Pancreas (tissue), 10 donors: ENCODE data around the gene PIK3CD. TPM values are rescaled to one million over a fixed set of nuclear protein-coding genes. Genes with fewer than 3 reads are reported as not detected.

Source experiments
- ATAC-seq, 4 donors: fragments of 200-7000 bp; cut with Tn5 transposase; one replicate each; pipeline versions ENCODE4 v1.8.0 to v1.9.1; 2020; ENCODE audit warnings: mild to moderate bottlenecking in 4 of 4, moderate library complexity in 4 of 4
- DNase-seq, 6 donors: peaks; one replicate each; pipeline ENCODE4 v3.0.0-alpha.2; 2020
- FAIRE-seq: peaks from 2 replicates; lab custom pipeline; 2012; peaks lifted over from hg19 to GRCh38; lab: Jason Lieb, UNC
- H3K27ac ChIP-seq, 4 donors: fragments of 200-600 bp; sonication (generic); 1 replicate in 3 of 4; 2 replicates in 1 of 4; pipeline versions ENCODE4 v1.5.0 to v1.8.0; 2020
- H3K27me3 ChIP-seq, 4 donors: fragments of 200-600 bp; one replicate each; pipeline ENCODE4 v1.8.0; 2021
- H3K36me3 ChIP-seq, 3 donors: fragments of 200-600 bp; sonication (generic) in 1 of 3; one replicate each; pipeline versions ENCODE4 v1.5.0 to v1.8.0; 2020 to 2021
- H3K4me1 ChIP-seq, 3 donors: fragments of 200-600 bp; one replicate each; pipeline ENCODE4 v1.8.0; 2021
- H3K4me3 ChIP-seq, 4 donors: fragments of 200-600 bp; sonication (generic) in 2 of 4; one replicate each; pipeline versions ENCODE4 v1.5.0 to v1.8.0; 2020 to 2021
- H3K9me3 ChIP-seq, 4 donors: fragments of 200-600 bp; one replicate each; pipeline ENCODE4 v1.8.0; 2021
- CTCF ChIP-seq, 4 donors: fragments of 200-600 bp; sonication (generic) in 3 of 4; IDR thresholded peaks; one replicate each; pipeline versions ENCODE4 v1.5.0 to v1.8.0; 2021; ENCODE audit warnings: antibody characterized with exemption in 4 of 4
- WGBS, 2 donors: extraction: QIAGEN DNeasy Blood & Tissue Kit; methylation state at CpG; one replicate each; pipeline ENCODE4 v1.1.7; 2013; 5-methylcytosine and 5-hydroxymethylcytosine counted together
- intact Hi-C, 3 donors: fragments of 100-400 bp; cut with DNase I; formaldehyde crosslinking; loops; one replicate each; pipeline versions ENCODE4 v1.11.1 to v1.14.2; 2022
- polyA plus RNA-seq, 2 donors: library from polyadenylated mRNA; stranded (reverse); fragments of 200-250 nt; gene quantifications; one replicate each; pipeline ENCODE4 v1.2.3, GENCODE V29; 2013
- total RNA-seq, 6 donors: library from RNA; stranded (reverse); fragmentation: NEBNext Ultra II Directional in 4 of 6; extraction: Animal tissue kit (Norgen Biotek cat#: 25700) in 4 of 6; gene quantifications; one replicate each; pipeline versions ENCODE4 v1.2.1 to v1.2.4, GENCODE V29; 2021 to 2023
- donor health status: healthy with polysubstance abuse.
- donor health status: DM: no; HTN: no; CAD: no; lungs with moderate emphysema.
- donor health status: DM: no; HTN: no; CAD: no.
- donor health status: control.
- donor health status: control.
- donor health status: Bipolar disorder and iron deficiency.
- donor health status: DM: yes; HTN: yes; CAD: no.
- donor health status: DM: no; HTN: no; CAD: no.
- donor health status: DM: no; HTN: no; CAD: no.
- donor health status: DM: yes; HTN: yes; CAD: no.

Gene PIK3CD
- total and polyA plus RNA-seq, 8 donors, result 1.9 to 10.6 (median 2.3) TPM

GRCh38 chr1:9689971-9690381 lies 38.4 kb downstream of the PIK3CD start:
- DNase-seq (peak; percentile 33 to 82 (median 48)), ATAC-seq (peak; percentile 15 to 26 (median 24)), FAIRE-seq (no peak)
- Histone ChIP-seq H3K9me3 (no peaks in the 10 kb centered on the region), H3K4me1 (peaks cover 6 to 12% (median 7%) of the 10 kb centered on the region in 3 donors), H3K27me3 (no peaks in the 10 kb centered on the region), H3K27ac (no peak overlapping the region), H3K36me3 (no peaks in the 10 kb centered on the region), H3K4me3 (peak overlapping the region; percentile 35 to 76 (median 51))
- intact Hi-C loops, result no loop called here
- 6 to 8% methylated on average over 23 of the region's 23 CpGs for WGBS, 2 donors
- TF ChIP-seq CTCF (IDR thresholded peaks at IDR 0.05), result no peak

GRCh38 chr1:9690440-9691107 lies 39.0 kb downstream of the PIK3CD start:
- Histone ChIP-seq H3K4me3 (peak overlapping the region in 2 of 4 donors; percentile 62 to 76), H3K9me3 (no peaks in the 10 kb centered on the region), H3K27ac (no peak overlapping the region), H3K36me3 (no peaks in the 10 kb centered on the region), H3K4me1 (peaks cover 6 to 12% (median 7%) of the 10 kb centered on the region in 3 donors), H3K27me3 (no peaks in the 10 kb centered on the region)
- DNase-seq, result no peak
- no peak for FAIRE-seq
- TF ChIP-seq CTCF (IDR thresholded peaks at IDR 0.05), result no peak
- intact Hi-C loops, result no loop called here
- no peak for ATAC-seq
- WGBS, 2 donors, result 73 to 79% methylated on average over 14 of the region's 14 CpGs

GRCh38 chr1:9691108-9691445 lies 39.5 kb downstream of the PIK3CD start:
- DNase-seq, result no peak
- no peak for TF ChIP-seq CTCF (IDR thresholded peaks at IDR 0.05)
- ATAC-seq, result no peak
- Histone ChIP-seq H3K4me1 (peaks cover 6 to 12% (median 7%) of the 10 kb centered on the region in 3 donors), H3K9me3 (no peaks in the 10 kb centered on the region), H3K27me3 (no peaks in the 10 kb centered on the region), H3K36me3 (no peaks in the 10 kb centered on the region), H3K27ac (no peak overlapping the region), H3K4me3 (no peak overlapping the region)
- intact Hi-C loops, result no loop called here
- no peak for FAIRE-seq
- WGBS, 2 donors, result 73 to 74% methylated on average over 6 of the region's 6 CpGs

- TF ChIP-seq CTCF (IDR thresholded peaks at IDR 0.05), result no peak
- Histone ChIP-seq H3K27ac (no peak overlapping the region), H3K36me3 (no peaks in the 10 kb centered on the region), H3K9me3 (no peaks in the 10 kb centered on the region), H3K27me3 (no peaks in the 10 kb centered on the region), H3K4me3 (no peak overlapping the region), H3K4me1 (peaks cover 6 to 12% (median 7%) of the 10 kb centered on the region in 3 donors)
- WGBS, 2 donors, result 80 to 87% methylated on average over 5 of the region's 5 CpGs
- ATAC-seq, result no peak
- DNase-seq, result no peak
- FAIRE-seq, result no peak
- intact Hi-C loops, result no loop called here
Observed at GRCh38 chr1:9691691-9692090, 40.2 kb downstream of the PIK3CD start.

GRCh38 chr1:9696793-9697192 lies 45.3 kb downstream of the PIK3CD start:
- 92 to 98% methylated on average over 2 of the region's 2 CpGs for WGBS, 2 donors
- intact Hi-C loops, result no loop called here

More at GRCh38 chr1:9696793-9697192, 45.3 kb downstream of the PIK3CD start:
- Histone ChIP-seq H3K9me3 (no peaks in the 10 kb centered on the region), H3K36me3 (no peaks in the 10 kb centered on the region), H3K27ac (no peak overlapping the region), H3K4me1 (no peaks in the 10 kb centered on the region), H3K4me3 (no peak overlapping the region), H3K27me3 (no peaks in the 10 kb centered on the region)
- no peak for TF ChIP-seq CTCF (IDR thresholded peaks at IDR 0.05)
- ATAC-seq, result no peak
- no peak for DNase-seq
- FAIRE-seq, result no peak
